ENCODE results near the gene SCP2D1. TPM values are rescaled to one million over a fixed set of nuclear protein-coding genes. Genes with fewer than 3 reads are reported as not detected.

SCP2D1 gene
- total and polyA plus RNA-seq, 2 of the 8 experiments (the other 6 are each of a cell fraction or from before 2014, with no cell fraction given), result not detected

DNA sequence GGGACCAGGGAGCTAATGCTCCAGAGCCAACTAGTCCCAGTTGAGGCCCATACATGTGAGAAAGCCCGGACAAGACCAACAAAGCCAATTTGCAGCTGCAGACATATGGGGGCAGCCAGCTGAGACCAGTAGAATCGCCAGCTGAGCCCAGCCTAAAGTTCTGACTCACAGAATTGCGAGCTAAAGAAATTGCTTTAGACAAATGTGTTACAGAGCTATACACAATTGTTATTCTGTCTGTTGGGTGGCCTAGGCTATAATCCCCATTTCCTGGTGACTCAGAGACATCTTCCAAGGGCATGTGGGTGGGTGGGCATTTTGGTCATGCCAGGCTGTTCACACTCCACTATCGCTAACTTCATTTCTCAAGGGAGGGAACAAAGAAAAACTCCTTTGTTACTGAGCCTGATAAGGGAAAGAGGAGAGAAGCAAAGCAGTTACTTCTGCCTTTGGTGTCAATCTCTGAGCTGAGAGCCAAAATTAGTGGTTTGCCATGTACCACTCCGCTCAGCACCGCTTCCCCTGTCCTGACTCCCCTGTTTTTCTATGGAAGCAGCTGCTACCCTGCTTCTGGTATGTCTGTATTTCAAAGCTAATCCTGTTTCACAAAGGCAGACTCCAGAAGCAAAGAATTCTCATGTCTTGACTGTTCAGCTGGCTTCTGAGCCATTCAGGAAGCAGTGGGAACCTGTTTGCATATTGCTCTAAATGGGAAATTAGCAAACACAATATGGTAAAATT lies 26.1 kb downstream of the SCP2D1 start:
- Histone ChIP-seq H3K79me1 (ENCODE audit: low read depth, low read length) (no peaks in the 10 kb centered on the region), H3K36me3 (ENCODE audit: control insufficient read depth in 2 of 4, insufficient read depth in 4 of 4, low read length in 3 of 4) (no peaks in the 10 kb centered on the region), H3K4me1 (replicated peaks in 1 of 4; ENCODE audit: control insufficient read depth in 3 of 4, insufficient read depth in 4 of 4, low read length in 3 of 4) (no peaks in the 10 kb centered on the region), H3K4me2 (ENCODE audit: insufficient read depth in 1 of 2, low read depth in 2 of 2, low read length in 2 of 2) (no peak overlapping the region), H3K27me3 (replicated peaks in 1 of 4; ENCODE audit: control insufficient read depth in 3 of 4, extremely low read depth in 1 of 4, insufficient read depth in 3 of 4, low read length in 3 of 4) (no peaks in the 10 kb centered on the region), H3K9ac (replicated peaks in 1 of 4; ENCODE audit: extremely low read depth in 1 of 4, low read depth in 3 of 4, low read length in 3 of 4) (no peak overlapping the region), H2BK20ac (ENCODE audit: low read length) (no peak overlapping the region), H3K9me3 (ENCODE audit: insufficient read depth in 2 of 2, low read depth in 1 of 2, low read length in 1 of 2) (no peaks in the 10 kb centered on the region), H3K18ac (ENCODE audit: extremely low read depth, low read length) (no peak overlapping the region), H2BK12ac (ENCODE audit: low read depth, low read length) (no peak overlapping the region), H2BK5ac (ENCODE audit: low read depth, low read length) (no peak overlapping the region), H3K14ac (ENCODE audit: insufficient read length) (no peak overlapping the region), H4K8ac (ENCODE audit: extremely low read depth, insufficient read depth, low read length) (no peak overlapping the region), H3K4ac (replicated peaks; ENCODE audit: insufficient read length, low read depth, low read length) (no peak overlapping the region), H3K79me2 (ENCODE audit: control insufficient read depth in 1 of 2, insufficient read depth in 2 of 2, low read length in 2 of 2) (no peaks in the 10 kb centered on the region), H4K5ac (ENCODE audit: insufficient read length, low read depth, low read length) (no peak overlapping the region), H2BK15ac (ENCODE audit: low read length) (no peak overlapping the region; the same call in 1 of the 2 replicates), H3K4me3 (ENCODE audit: extremely low read depth in 1 of 4, insufficient read depth in 2 of 4, low read depth in 3 of 4, low read length in 4 of 4) (no peak overlapping the region), H2AK5ac (ENCODE audit: low read depth, low read length) (no peak overlapping the region), H4K20me1 (replicated peaks in 1 of 2; ENCODE audit: control insufficient read depth in 1 of 2, insufficient read depth in 2 of 2, low read length in 2 of 2) (no peaks in the 10 kb centered on the region), H3K23ac (ENCODE audit: insufficient read length) (no peak overlapping the region), H2BK120ac (replicated peaks; ENCODE audit: low read depth, low read length) (no peak overlapping the region), H3K56ac (replicated peaks; ENCODE audit: insufficient read length, low read depth, low read length) (no peak overlapping the region), H3K23me2 (ENCODE audit: low read depth, low read length) (no peaks in the 10 kb centered on the region), H2AFZ (ENCODE audit: low read length) (no peak overlapping the region), H4K91ac (replicated peaks; ENCODE audit: insufficient read length, low read length) (no peak overlapping the region), H3K27ac (ENCODE audit: low read depth, low read length) (no peak overlapping the region)
- no peak for FAIRE-seq
- DNase-seq (ENCODE audit: low read depth in 1 of 2, low spot score in 2 of 2), result no peak
- ChIA-PET CTCF (ENCODE audit: partially characterized antibody) (no interaction called here), POLR2A (ENCODE audit: partially characterized antibody) (no interaction called here)
- TF ChIP-seq, protein P1, sequence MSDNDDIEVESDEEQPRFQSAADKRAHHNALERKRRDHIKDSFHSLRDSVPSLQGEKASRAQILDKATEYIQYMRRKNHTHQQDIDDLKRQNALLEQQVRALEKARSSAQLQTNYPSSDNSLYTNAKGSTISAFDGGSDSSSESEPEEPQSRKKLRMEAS (IDR thresholded peaks at IDR 0.05), result no peak
- TF ChIP-seq NRF1 (IDR thresholded peaks at IDR 0.05; ENCODE audit: low read depth, low read length) (no peak), POU5F1 (IDR thresholded peaks at IDR 0.05; ENCODE audit: low read depth, low read length) (no peak), POLR2A (IDR thresholded peaks at IDR 0.05; ENCODE audit: control extremely low read depth in 1 of 2, low read depth in 2 of 2, low read length in 2 of 2) (no peak), HDAC2 (IDR thresholded peaks at IDR 0.05; ENCODE audit: borderline replicate concordance in 1 of 2, low read depth in 2 of 2, low read length in 2 of 2) (no peak)
- TF ChIP-seq, protein P2, sequence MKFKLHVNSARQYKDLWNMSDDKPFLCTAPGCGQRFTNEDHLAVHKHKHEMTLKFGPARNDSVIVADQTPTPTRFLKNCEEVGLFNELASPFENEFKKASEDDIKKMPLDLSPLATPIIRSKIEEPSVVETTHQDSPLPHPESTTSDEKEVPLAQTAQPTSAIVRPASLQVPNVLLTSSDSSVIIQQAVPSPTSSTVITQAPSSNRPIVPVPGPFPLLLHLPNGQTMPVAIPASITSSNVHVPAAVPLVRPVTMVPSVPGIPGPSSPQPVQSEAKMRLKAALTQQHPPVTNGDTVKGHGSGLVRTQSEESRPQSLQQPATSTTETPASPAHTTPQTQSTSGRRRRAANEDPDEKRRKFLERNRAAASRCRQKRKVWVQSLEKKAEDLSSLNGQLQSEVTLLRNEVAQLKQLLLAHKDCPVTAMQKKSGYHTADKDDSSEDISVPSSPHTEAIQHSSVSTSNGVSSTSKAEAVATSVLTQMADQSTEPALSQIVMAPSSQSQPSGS (IDR thresholded peaks at IDR 0.05; ENCODE audit: low read length), result no peak
- 91% methylated on average over 5 of the region's 6 CpGs; no CpG with 5 or more reads in 1 of the 2 experiments for WGBS, 2 experiments (ENCODE audit: extremely low coverage in 1 of 2, insufficient coverage in 1 of 2, insufficient read length in 1 of 2, insufficient replicate concordance in 2 of 2, low coverage in 1 of 2, low lambda C conversion rate in 2 of 2, missing lambda C conversion rate in 1 of 2)
